Suprapubic skin (tissue), 4 donors: ENCODE measurements around the gene KL.

ENCODE experiments used
- CTCF ChIP-seq, 2 donors: fragments of 200-600 bp in 1 of 2; fragments of 450-650 bp in 1 of 2; sonication (generic) in 1 of 2; IDR thresholded peaks; one replicate each; pipeline ENCODE4 v1.5.1; 2016 to 2019; ENCODE audit warnings: antibody characterized with exemption in 2 of 2, mild to moderate bottlenecking in 1 of 2, moderate library complexity in 1 of 2
- POLR2A ChIP-seq, 2 donors: fragments of 450-650 bp; IDR thresholded peaks; one replicate each; pipeline ENCODE4 v1.6.1; 2017; ENCODE audit warnings: antibody characterized with exemption in 2 of 2, mild to moderate bottlenecking in 2 of 2, moderate library complexity in 2 of 2
- POLR2AphosphoS5 ChIP-seq, 3 donors: sonication (generic); formaldehyde crosslinking; IDR thresholded peaks; one replicate each; pipeline ENCODE4 v1.6.1; 2017; ENCODE audit warnings: antibody characterized with exemption in 3 of 3

- TF ChIP-seq CTCF (IDR thresholded peaks at IDR 0.05) (no peak), POLR2A (IDR thresholded peaks at IDR 0.05) (no peak), POLR2AphosphoS5 (IDR thresholded peaks at IDR 0.05) (no peak)
These were observed 9.0 kb upstream of the KL start for GRCh38 chr13:33007237-33007636.
